ENCODE measurements around the gene A3GALT2. TPM values are rescaled to one million over a fixed set of nuclear protein-coding genes. Genes with fewer than 3 reads are reported as not detected.

A3GALT2 gene
- total and polyA plus RNA-seq, 9 of the 15 experiments (the other 6 are each of a cell fraction or from before 2014, with no cell fraction given), result not detected

DNA sequence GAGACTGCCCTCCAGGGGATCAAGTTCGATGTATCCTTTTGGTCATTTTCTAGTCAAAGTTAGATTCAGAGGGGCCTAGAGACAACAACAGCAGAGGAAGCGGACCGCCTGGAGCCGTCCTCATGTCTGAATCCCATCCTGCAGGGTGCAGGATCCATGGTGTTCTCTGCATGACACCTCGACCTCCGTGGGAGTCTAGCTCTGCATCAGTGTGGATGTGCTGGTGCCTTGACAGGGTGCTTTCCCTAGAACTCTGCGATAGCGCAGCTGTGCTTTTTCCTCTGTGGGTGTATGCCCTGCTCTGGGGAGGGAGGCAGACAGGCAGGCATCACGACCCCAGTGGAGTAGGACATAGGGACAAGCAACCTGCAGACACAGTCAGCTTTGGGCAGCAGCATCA, 48.2 kb upstream of the A3GALT2 start:
- CTCF ChIA-PET (ENCODE audit: low intra/inter-chr PET ratio), result no interaction called here
- Histone ChIP-seq H3K4me1 (replicated peaks in 1 of 2; ENCODE audit: control insufficient read depth in 2 of 2, insufficient read depth in 2 of 2, low read length in 2 of 2) (peaks cover 7 to 12% of the 10 kb centered on the region in 2 experiments), H3K9me3 (replicated peaks; ENCODE audit: control insufficient read depth, insufficient read depth, low read depth, low read length) (no peaks in the 10 kb centered on the region), H3K9me1 (ENCODE audit: control insufficient read depth, insufficient read depth, low read length) (no peaks in the 10 kb centered on the region), H3K36me3 (ENCODE audit: control insufficient read depth, insufficient read depth, low read length) (no peaks in the 10 kb centered on the region), H3K79me2 (ENCODE audit: control insufficient read depth, insufficient read depth, low read length) (no peaks in the 10 kb centered on the region), H4K20me1 (replicated peaks; ENCODE audit: control insufficient read depth, insufficient read depth, low read length) (peaks cover 32% of the 10 kb centered on the region), H3K9ac (ENCODE audit: insufficient read depth in 1 of 2, low read depth in 2 of 2, low read length in 2 of 2) (no peak overlapping the region), H3K4me3 (no peak overlapping the region), H3K4me2 (ENCODE audit: insufficient read depth, low read length) (no peak overlapping the region), H2AFZ (ENCODE audit: low read depth, low read length) (no peak overlapping the region), H3K27ac (ENCODE audit: extremely low read depth, low read depth, low read length) (no peak overlapping the region), H3K27me3 (ENCODE audit: control insufficient read depth in 2 of 2, insufficient read depth in 2 of 2, low read length in 2 of 2) (peaks cover 23 to 40% of the 10 kb centered on the region in 2 experiments)
- 8% methylated on average over 9 of the region's 9 CpGs for WGBS (ENCODE audit: insufficient coverage, low coverage, missing lambda C conversion rate)
- no TSS peak for BruUV-seq (replicated peaks)
- DNase-seq (ENCODE audit: extremely low read depth in 1 of 4, low spot score in 3 of 4) (no peak), ATAC-seq (no peak), FAIRE-seq (no peak)
- POLR2A ChIA-PET, result interaction anchor here (1.1 kb wide), 1 partner anchor 22 kb away, joined by 5 read pairs; no protein-coding TSS in a partner anchor
- TF ChIP-seq ATF1 (CRISPR knock-in tag; IDR thresholded peaks at IDR 0.05) (no peak), ATF1 (tag; IDR thresholded peaks at IDR 0.05) (no peak)
- intact Hi-C loops (cut with micrococcal nuclease), result loop anchor here (5.0 to 10.0 kb wide), 2 partner anchors 234 to 243 kb away; no protein-coding TSS in a partner anchor
- in situ Hi-C loops (cut with MboI), result loop anchor here (5.0 kb wide), 1 partner anchor 72 kb away; no protein-coding TSS in a partner anchor

DNA sequence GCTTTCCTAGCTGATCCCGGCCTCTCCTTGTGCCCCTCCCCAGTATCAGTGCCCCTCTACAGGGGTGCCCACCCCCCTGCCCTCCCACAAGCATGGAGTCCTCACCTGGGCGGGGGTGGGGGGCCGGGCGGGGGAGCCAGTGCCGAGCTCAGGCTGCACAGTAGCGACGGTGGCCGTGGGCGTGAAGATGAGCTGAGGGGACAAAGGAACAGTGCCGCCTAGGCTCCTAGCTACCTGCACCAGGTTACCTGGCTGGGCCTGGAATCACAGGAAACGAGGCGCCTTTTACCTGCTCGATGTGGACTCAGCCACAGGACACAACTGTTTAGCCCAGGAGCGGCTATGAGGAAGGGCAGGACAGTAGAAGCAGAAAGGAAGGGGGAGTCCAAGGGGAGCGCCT, 47.5 kb upstream of the A3GALT2 start:
- H3K4me2 ChIP-seq (ENCODE audit: insufficient read depth, low read length), result no peak overlapping the region
- ATAC-seq (no peak), FAIRE-seq (no peak), DNase-seq (ENCODE audit: extremely low read depth in 1 of 4, low spot score in 3 of 4) (no peak)
- no peaks in the 10 kb centered on the region for H3K36me3 ChIP-seq (ENCODE audit: control insufficient read depth, insufficient read depth, low read length)
- in situ Hi-C loops (cut with MboI) (loop anchor here (5.0 kb wide), 1 partner anchor 71 kb away; no protein-coding TSS in a partner anchor), intact Hi-C loops (cut with micrococcal nuclease) (loop anchor here (5.0 to 10.0 kb wide), 2 partner anchors 234 to 244 kb away; no protein-coding TSS in a partner anchor)
- BruUV-seq (replicated peaks), result no TSS peak
- POLR2A ChIA-PET, result no interaction called here
- no peak overlapping the region for H3K9ac ChIP-seq (ENCODE audit: insufficient read depth in 1 of 2, low read depth in 2 of 2, low read length in 2 of 2)
- no peaks in the 10 kb centered on the region for H3K9me1 ChIP-seq (ENCODE audit: control insufficient read depth, insufficient read depth, low read length)
- H3K27me3 ChIP-seq (ENCODE audit: control insufficient read depth in 2 of 2, insufficient read depth in 2 of 2, low read length in 2 of 2), result peaks cover 23 to 40% of the 10 kb centered on the region in 2 experiments
- H3K4me3 ChIP-seq, result no peak overlapping the region
- 34% methylated on average over 9 of the region's 15 CpGs for WGBS (ENCODE audit: insufficient coverage, low coverage, missing lambda C conversion rate)
- H3K4me1 ChIP-seq (replicated peaks in 1 of 2; ENCODE audit: control insufficient read depth in 2 of 2, insufficient read depth in 2 of 2, low read length in 2 of 2), result peaks cover 7 to 11% of the 10 kb centered on the region in 2 experiments; a peak in 4 of 5 replicates
- CTCF ChIA-PET (ENCODE audit: low intra/inter-chr PET ratio), result interaction anchor here (0.6 to 2.4 kb wide), 4 partner anchors 11 to 273 kb away, joined by 4 to 59 read pairs (median 4); no protein-coding TSS in a partner anchor
- H2AFZ ChIP-seq (ENCODE audit: low read depth, low read length), result no peak overlapping the region
- TF ChIP-seq, protein P1, sequence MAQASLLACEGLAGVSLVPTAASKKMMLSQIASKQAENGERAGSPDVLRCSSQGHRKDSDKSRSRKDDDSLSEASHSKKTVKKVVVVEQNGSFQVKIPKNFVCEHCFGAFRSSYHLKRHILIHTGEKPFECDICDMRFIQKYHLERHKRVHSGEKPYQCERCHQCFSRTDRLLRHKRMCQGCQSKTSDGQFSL (CRISPR knock-in tag; IDR thresholded peaks at IDR 0.05), result 0 out of 2 replicates have a peak, but pooled peaks have one; percentile 22
- TF ChIP-seq, protein P1 (tag; IDR thresholded peaks at IDR 0.05), result no peak
- TF ChIP-seq CHCHD3 (CRISPR knock-in tag; IDR thresholded peaks at IDR 0.05) (no peak), ESRRB (CRISPR knock-in tag; IDR thresholded peaks at IDR 0.05; ENCODE audit: borderline replicate concordance) (no peak)
- no peaks in the 10 kb centered on the region for H3K79me2 ChIP-seq (ENCODE audit: control insufficient read depth, insufficient read depth, low read length)
- no peaks in the 10 kb centered on the region for H3K9me3 ChIP-seq (replicated peaks; ENCODE audit: control insufficient read depth, insufficient read depth, low read depth, low read length)
- peaks cover 32% of the 10 kb centered on the region for H4K20me1 ChIP-seq (replicated peaks; ENCODE audit: control insufficient read depth, insufficient read depth, low read length)
- no peak overlapping the region for H3K27ac ChIP-seq (ENCODE audit: extremely low read depth, low read depth, low read length)
